HG03025 (cell line): ENCODE data around the gene HSD11B2.

ENCODE experiments used
- ATAC-seq: cut with Tn5 transposase; IDR thresholded peaks from one replicate; pipeline ENCODE4 v1.9.1; 2021; ENCODE audit warnings: mild to moderate bottlenecking, moderate library complexity; ENCODE audit not compliant: unreplicated experiment, low FRiP score

The HSD11B2 gene

GRCh38 chr16:67431775-67432505 lies 1.0 kb downstream of the HSD11B2 start:
- ATAC-seq: no peak

DNA sequence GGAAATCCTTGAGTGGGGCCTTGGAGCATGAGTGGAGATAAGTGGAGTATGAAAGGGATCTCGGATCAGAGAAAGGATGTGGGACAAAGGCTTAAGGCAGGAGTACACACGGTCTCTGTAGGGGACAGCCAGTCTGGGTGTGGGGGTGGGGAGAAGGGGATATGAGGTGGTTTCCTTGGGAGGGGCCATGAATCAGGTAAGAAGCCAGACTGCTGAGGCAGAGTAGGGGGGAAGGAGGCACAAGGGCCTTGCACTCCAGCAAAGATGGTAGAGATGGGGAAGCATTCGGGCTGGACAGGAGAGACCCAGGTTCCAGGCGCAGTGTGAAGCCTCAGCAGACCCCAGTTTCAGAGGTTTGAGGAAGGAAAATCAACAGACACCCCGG lies 1.6 kb downstream of the HSD11B2 start:
- ATAC-seq: no peak

GRCh38 chr16:67433131-67433719 lies 2.3 kb downstream of the HSD11B2 start:
- no peak for ATAC-seq

- no peak for ATAC-seq
These were observed 4.8 kb downstream of the HSD11B2 start for GRCh38 chr16:67435758-67436164.

GRCh38 chr16:67436640-67437193 lies 5.8 kb downstream of the HSD11B2 start:
- ATAC-seq: no peak

GRCh38 chr16:67437513-67437912 lies 6.6 kb downstream of the HSD11B2 start:
- no peak for ATAC-seq

GRCh38 chr16:67438098-67438791 lies 7.3 kb downstream of the HSD11B2 start:
- no peak for ATAC-seq

DNA sequence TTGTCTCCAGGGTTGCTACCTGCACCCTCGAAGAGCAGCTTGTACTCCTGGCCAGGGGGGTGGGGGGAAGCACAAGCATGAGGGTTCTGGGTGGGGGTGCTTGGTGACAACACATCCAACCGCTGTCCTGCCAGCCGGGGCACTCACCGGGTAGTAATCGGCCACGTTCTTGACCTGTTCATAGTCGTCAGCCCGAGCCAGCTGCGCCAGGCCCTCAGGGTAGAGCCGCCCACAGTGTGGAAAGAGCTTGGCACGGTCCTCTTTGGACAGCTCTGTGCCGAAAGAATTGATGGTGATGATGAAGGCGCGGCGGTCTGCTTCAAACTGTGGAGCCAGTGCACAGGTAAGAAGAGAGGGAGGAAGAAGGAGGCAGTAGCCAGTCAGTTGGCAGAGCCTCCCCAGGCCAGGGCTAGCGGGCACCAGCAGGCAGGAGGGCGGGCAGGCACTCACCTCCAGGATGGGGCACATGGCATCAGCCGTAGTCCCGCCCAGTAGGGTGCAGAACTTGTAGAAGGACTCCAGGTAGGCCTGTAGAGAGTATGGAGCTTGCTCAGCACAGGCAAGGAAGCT lies 8.0 kb downstream of the HSD11B2 start:
- ATAC-seq: no peak

- ATAC-seq: no peak
These were observed 10.4 kb downstream of the HSD11B2 start for GRCh38 chr16:67441271-67441753.

- ATAC-seq: no peak
These were observed 11.0 kb downstream of the HSD11B2 start for GRCh38 chr16:67441907-67442306.

DNA sequence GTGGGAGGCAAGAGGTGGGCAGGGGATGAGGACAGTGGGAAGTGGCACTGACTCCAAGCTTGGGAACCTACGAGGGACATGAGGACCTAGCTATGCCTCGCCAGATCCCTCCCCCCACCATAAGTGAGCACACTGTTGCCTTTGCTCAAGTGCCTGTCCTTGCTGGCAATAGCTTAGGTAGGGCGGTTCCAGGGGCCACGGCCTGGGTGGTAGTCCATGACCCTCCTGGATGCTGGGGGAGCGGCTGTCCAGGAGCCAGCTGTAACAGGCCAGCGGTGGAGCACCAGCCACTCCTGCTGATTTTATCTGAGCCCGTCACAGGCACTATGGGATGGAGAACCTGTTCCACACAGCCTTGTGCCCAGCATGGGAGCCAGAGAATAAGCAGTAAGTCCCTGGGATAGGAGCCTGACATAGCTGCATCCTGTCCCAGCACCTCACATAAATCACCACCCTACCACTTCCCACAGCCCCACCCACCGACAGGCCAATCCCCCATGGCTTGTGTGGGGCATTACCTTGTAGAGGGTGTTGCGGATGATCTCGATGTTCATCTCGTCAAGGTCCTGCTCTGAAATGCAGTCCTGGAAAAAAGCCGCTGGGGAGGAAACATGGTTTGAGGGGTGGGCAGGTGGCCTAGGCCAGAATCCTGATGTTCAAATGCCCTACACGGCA lies 11.8 kb downstream of the HSD11B2 start:
- ATAC-seq: no peak

GRCh38 chr16:67443265-67443664 lies 12.3 kb downstream of the HSD11B2 start:
- no peak for ATAC-seq

DNA sequence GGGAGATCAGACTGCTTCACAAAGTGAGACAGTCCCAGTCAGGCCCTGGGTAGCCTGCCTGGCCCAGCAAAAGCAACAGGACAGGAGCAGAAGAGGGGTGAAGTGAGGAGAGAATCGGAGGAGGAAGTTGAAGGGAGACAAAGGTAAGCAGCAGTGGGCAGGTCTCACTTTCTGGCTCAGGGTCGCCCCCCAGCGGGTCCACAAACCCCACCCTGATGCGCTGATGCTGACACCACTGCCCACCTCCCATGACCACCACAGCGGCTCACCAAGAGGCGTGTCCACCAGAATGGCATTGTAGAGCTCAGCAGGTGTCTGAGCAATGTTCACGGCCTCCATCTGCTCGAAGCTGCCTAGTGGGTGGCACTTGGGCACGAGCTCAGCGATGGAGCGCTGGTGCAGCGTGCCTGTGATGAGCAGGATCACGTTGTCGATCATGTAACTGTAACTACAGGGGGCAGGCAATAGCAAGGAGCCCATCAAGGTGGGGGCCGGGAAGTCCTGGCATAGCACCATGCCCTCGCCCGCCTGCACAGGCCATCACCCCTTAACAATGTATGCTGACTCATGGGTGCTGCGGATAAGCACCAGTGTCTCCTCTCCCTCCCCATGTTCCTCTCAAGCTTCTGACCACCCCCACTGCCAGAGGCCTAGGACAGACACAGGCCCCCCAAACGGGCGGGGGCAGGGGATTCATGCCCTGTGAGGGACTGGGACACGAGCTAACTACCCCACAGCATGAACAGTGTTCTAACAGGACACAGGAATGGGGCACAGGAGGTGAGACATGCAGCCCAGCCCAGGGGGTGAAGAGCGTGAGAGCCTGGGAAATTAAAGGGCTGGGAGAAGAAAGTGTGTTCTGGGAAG lies 13.6 kb downstream of the HSD11B2 start:
- ATAC-seq: no peak

DNA sequence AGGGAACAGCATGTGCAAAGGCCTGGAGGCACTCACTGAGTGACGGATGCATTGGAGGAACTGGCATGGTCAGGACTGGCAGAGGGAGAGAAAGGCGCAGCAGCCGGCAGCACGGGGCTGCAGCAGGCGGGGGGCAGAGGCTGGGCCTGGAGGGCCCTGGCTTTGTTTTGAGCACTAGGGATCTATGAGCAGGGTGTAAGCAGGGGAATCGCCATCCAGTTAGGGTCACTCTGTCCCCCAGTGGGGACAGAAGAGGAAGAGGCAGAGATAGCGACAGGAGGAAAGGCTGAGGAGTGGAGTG lies 14.2 kb downstream of the HSD11B2 start:
- ATAC-seq: no peak

DNA sequence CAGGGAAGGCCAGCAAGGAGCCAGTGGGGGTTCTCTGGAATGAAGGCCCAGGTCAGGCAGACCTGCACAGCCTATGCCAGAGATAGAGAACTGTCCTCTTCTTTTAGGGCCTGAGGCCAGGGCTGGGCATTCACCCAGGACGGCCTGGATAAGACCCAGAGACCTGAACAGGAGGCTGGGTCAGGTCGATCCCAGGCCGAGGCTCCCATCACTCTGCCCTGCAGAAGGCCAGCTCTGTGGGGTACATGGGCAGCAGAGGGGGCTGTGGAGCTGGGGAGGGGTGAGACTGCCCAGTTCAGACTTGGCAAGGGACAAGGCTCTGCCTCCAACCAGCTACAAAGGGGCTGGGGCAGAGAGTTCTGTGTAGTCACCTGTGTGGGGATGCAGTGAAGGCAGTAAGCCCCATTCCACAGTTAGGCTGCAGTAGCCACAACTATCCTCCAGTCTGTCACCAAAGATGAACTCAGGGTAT lies 14.6 kb downstream of the HSD11B2 start:
- no peak for ATAC-seq

- ATAC-seq: no peak
These were observed 15.3 kb downstream of the HSD11B2 start for GRCh38 chr16:67445913-67446907.

DNA sequence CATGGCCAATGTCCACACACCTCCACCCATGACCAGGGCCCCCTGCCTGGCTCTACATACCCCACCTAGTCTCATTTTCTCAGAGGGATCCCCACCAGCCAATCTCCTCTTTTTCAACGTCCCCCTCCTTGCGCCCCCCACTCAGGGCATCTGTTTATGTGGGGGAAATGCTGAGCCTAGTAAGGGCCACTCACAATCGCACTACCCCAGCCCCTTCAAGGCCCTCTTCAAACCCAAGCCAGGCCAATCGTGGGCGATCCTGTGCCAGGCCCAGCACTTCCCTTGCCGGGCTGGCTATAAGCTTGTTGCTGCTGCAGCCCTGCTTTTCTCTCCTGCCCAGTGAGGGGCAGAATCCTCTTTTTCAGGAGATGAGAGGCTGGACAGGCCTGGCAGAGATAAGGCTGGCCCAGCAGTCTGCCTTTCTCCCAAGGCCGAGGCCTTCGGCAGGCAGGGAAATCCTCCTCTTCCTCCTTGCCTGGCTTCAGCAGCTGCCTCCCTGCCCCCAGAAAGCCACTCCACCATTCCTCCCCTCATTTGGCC lies 16.1 kb downstream of the HSD11B2 start:
- no peak for ATAC-seq

DNA sequence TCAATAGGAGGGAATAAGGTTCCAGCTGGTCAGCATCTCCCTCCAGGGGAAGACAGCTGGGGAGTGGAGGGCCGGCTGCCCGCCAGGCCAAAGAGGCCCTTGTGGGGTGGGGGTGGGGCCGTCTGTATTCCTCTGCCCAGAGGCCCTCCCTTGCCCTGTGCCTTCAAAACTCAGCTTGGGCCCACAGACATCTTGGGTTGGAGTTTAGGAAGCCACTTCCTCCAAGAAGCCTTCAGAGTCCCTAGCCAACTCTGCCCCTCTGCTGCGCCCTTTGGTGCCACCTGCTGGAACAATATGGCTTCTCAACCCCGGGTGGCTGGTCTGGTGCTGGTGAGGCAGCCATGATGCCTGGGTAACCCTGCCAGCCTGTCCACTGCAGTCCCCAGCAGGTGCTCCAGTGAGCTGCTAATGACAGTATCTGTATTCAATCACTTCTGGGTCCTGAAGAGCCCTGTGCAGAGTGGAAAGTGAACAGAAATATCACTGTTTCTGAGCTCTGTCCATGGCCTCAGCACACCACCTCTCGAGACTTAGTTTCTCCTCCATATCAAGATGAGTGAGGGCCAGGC lies 16.7 kb downstream of the HSD11B2 start:
- ATAC-seq: no peak
